ENCODE measurements around the gene MLLT1. TPM values are rescaled to one million over a fixed set of nuclear protein-coding genes. Genes with fewer than 3 reads are reported as not detected.

Gene MLLT1
- total RNA-seq, 1 experiment from 2014 or later: 80.1 TPM

DNA sequence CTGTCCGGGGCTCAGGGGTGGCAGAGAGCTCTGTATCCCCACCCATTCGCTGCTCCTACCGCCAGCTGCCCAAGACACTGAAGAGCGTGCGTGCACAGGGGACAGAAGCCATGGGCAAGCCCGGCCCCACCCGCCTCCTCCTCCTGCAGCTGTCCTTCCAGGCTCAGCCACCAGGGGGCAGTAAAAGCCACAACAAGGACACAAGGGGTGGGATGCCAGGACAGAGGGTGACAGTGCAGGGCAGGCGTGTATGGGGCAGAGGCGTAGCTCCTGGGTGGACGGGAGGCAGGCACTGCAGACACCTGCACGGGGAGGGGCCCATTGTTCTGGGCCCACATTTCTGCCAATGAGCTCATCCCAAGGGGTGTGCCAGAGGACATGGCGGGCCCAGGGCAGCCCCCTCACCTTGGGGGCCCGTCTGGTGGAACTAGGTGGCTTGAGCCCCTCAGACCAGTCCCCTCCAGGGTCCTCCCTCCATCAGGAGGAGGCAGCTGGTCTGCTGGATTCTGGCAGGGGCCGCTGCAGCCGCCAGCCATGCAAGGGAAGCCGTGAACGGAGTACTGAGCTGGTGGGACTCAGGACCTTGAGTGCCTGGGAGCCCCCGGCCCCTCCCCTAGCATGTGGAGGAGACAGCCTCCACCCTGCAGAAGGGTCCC lies 61.2 kb downstream of the MLLT1 start:
- peaks cover 16% of the 10 kb centered on the region for H3K4me1 ChIP-seq (ENCODE audit: insufficient read depth, low read length, poor library complexity, severe bottlenecking)
- DNase-seq (ENCODE audit: low spot score): peak; percentile 87
- H3K36me3 ChIP-seq (ENCODE audit: insufficient read depth, low read length, poor library complexity, severe bottlenecking): peaks cover 11% of the 10 kb centered on the region
- POLR2A ChIA-PET (ENCODE audit: low non-redundant PET): interaction anchor here (0.6 kb wide), 1 partner anchor 19 kb away, joined by 13 read pairs; no protein-coding TSS in a partner anchor
- H3K27ac ChIP-seq (ENCODE audit: low read depth, low read length, poor library complexity, severe bottlenecking): peak overlapping the region; percentile 71
- BruUV-seq (replicated peaks): no TSS peak
- intact Hi-C loops (cut with micrococcal nuclease; ENCODE audit: unreplicated experiment): no loop called here
- H3K4me3 ChIP-seq (ENCODE audit: low read depth, low read length, poor library complexity, severe bottlenecking): no peak overlapping the region
- TF ChIP-seq, protein P1, sequence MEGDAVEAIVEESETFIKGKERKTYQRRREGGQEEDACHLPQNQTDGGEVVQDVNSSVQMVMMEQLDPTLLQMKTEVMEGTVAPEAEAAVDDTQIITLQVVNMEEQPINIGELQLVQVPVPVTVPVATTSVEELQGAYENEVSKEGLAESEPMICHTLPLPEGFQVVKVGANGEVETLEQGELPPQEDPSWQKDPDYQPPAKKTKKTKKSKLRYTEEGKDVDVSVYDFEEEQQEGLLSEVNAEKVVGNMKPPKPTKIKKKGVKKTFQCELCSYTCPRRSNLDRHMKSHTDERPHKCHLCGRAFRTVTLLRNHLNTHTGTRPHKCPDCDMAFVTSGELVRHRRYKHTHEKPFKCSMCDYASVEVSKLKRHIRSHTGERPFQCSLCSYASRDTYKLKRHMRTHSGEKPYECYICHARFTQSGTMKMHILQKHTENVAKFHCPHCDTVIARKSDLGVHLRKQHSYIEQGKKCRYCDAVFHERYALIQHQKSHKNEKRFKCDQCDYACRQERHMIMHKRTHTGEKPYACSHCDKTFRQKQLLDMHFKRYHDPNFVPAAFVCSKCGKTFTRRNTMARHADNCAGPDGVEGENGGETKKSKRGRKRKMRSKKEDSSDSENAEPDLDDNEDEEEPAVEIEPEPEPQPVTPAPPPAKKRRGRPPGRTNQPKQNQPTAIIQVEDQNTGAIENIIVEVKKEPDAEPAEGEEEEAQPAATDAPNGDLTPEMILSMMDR (conservative IDR thresholded peaks at IDR 0.05; ENCODE audit: low read depth, low read length): peak; percentile 94
- TF ChIP-seq EZH2 (IDR thresholded peaks at IDR 0.05; ENCODE audit: borderline replicate concordance, low read depth, low read length, poor library complexity, severe bottlenecking): no peak
- no peaks in the 10 kb centered on the region for H3K9me3 ChIP-seq (ENCODE audit: low read depth, low read length, poor library complexity, severe bottlenecking)
- no peaks in the 10 kb centered on the region for H3K27me3 ChIP-seq (replicated peaks; ENCODE audit: insufficient read depth, low read depth, low read length, poor library complexity)
- CTCF ChIA-PET: interaction anchor here (0.5 to 1.4 kb wide), 6 partner anchors 49 to 782 kb away, joined by 3 to 5 read pairs (median 3); no protein-coding TSS in a partner anchor

DNA sequence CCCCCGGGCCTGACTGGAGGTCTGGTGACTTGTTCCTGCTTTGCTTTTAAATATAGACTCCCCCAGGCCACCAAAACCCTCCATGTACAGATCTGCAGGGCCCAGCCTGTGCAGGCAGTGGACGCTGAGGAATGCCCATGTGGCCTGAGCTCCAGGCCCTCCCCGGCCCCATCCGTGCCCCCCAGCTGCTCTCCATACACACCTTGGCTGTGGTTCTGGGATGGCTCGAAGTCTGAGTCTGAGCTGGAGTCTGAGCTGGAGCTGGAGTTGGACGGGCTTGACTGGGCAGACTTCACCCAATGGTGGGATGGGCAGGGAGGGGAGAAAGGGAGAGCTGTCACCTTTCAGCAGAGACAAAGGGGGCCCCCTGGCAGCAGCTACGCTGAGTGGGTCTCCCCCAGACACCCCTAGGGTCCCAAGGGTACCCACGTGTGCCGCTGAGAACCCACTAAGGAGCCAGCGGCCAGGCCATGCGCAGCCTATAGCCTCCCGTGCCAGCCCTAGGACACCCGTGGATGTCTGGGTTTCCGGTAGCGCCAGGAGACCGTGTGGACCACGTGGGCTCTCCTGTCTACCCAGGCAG lies 61.9 kb downstream of the MLLT1 start:
- intact Hi-C loops (cut with micrococcal nuclease; ENCODE audit: unreplicated experiment): no loop called here
- BruUV-seq (replicated peaks): no TSS peak
- Histone ChIP-seq H3K4me3 (ENCODE audit: low read depth, low read length, poor library complexity, severe bottlenecking) (no peak overlapping the region), H3K27me3 (replicated peaks; ENCODE audit: insufficient read depth, low read depth, low read length, poor library complexity) (no peaks in the 10 kb centered on the region), H3K9me3 (ENCODE audit: low read depth, low read length, poor library complexity, severe bottlenecking) (no peaks in the 10 kb centered on the region), H3K4me1 (ENCODE audit: insufficient read depth, low read length, poor library complexity, severe bottlenecking) (peaks cover 16% of the 10 kb centered on the region), H3K27ac (ENCODE audit: low read depth, low read length, poor library complexity, severe bottlenecking) (peak overlapping the region; percentile 71), H3K36me3 (ENCODE audit: insufficient read depth, low read length, poor library complexity, severe bottlenecking) (peaks cover 11% of the 10 kb centered on the region)
- ChIA-PET POLR2A (ENCODE audit: low non-redundant PET) (interaction anchor here (0.6 kb wide), 1 partner anchor 18 kb away, joined by 13 read pairs; no protein-coding TSS in a partner anchor), CTCF (interaction anchor here (0.6 to 1.4 kb wide), 3 partner anchors 136 to 568 kb away, joined by 3 to 5 read pairs (median 3); no protein-coding TSS in a partner anchor)
- no peak for TF ChIP-seq EZH2 (IDR thresholded peaks at IDR 0.05; ENCODE audit: borderline replicate concordance, low read depth, low read length, poor library complexity, severe bottlenecking)
- TF ChIP-seq, protein P1 (conservative IDR thresholded peaks at IDR 0.05; ENCODE audit: low read depth, low read length): no peak
- no peak for DNase-seq (ENCODE audit: low spot score)

DNA sequence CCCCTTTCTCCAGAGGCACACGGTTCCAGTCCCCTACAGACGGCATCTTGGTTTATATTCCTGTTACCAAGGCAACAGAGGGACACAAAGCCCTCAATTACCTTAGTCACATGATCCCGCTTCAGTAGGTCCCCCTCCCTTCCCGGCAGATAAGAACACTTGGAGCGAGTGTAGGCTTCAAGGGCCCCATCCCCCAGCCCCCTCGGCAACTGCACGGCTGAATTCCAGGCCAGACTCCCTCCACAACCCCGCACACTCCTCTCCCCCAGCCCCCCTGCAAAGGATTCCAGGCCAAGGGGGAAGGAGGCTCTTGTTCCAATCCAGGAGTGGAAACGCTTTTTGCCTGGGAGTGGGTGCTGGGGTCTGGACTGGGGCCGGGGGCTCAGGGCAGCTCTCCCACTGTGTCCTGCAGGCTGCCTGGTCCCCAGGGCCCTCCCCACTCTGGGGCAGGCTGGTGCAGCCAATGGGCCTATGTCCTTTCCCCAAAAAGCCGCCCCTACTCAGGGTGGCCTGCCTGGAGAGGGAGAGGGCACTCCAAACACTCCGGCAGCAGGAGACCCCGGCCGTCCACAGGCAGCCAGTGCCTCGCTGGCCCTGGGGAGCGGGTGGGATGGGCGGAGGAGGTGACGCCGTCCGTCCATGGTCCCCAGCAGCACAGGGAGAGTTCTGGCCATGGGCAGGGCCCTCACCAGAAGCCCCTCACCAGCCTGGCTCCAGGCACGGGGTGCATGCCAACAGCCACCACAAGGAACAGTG lies 62.6 kb downstream of the MLLT1 start:
- ChIA-PET POLR2A (ENCODE audit: low non-redundant PET) (no interaction called here), CTCF (no interaction called here)
- no TSS peak for BruUV-seq (replicated peaks)
- H3K36me3 ChIP-seq (ENCODE audit: insufficient read depth, low read length, poor library complexity, severe bottlenecking): peaks cover 11% of the 10 kb centered on the region
- TF ChIP-seq, protein P1 (conservative IDR thresholded peaks at IDR 0.05; ENCODE audit: low read depth, low read length): no peak
- TF ChIP-seq EZH2 (IDR thresholded peaks at IDR 0.05; ENCODE audit: borderline replicate concordance, low read depth, low read length, poor library complexity, severe bottlenecking): no peak
- no peak overlapping the region for H3K4me3 ChIP-seq (ENCODE audit: low read depth, low read length, poor library complexity, severe bottlenecking)
- peaks cover 16% of the 10 kb centered on the region for H3K4me1 ChIP-seq (ENCODE audit: insufficient read depth, low read length, poor library complexity, severe bottlenecking)
- DNase-seq (ENCODE audit: low spot score): peak; percentile 79
- H3K27ac ChIP-seq (ENCODE audit: low read depth, low read length, poor library complexity, severe bottlenecking): peak overlapping the region; percentile 71
- intact Hi-C loops (cut with micrococcal nuclease; ENCODE audit: unreplicated experiment): no loop called here
- H3K27me3 ChIP-seq (replicated peaks; ENCODE audit: insufficient read depth, low read depth, low read length, poor library complexity): no peaks in the 10 kb centered on the region
- H3K9me3 ChIP-seq (ENCODE audit: low read depth, low read length, poor library complexity, severe bottlenecking): no peaks in the 10 kb centered on the region
